Hepatocyte (in vitro differentiated cells): ENCODE data around the gene AGAP2.

Source experiments
- CTCF ChIP-seq: fragments of 200-600 bp; sonication (generic); IDR thresholded peaks from 2 replicates; pipeline ENCODE4 v1.5.1; 2016; ENCODE audit warnings: antibody characterized with exemption, mild to moderate bottlenecking; ENCODE audit not compliant: poor library complexity
- EZH2phosphoT487 ChIP-seq: fragments of 200-600 bp; sonication (generic); IDR thresholded peaks from one replicate; pipeline ENCODE4 v1.6.1; 2018; ENCODE audit warnings: antibody characterized with exemption, mild to moderate bottlenecking, low read depth, moderate library complexity; ENCODE audit not compliant: unreplicated experiment, severe bottlenecking

DNA sequence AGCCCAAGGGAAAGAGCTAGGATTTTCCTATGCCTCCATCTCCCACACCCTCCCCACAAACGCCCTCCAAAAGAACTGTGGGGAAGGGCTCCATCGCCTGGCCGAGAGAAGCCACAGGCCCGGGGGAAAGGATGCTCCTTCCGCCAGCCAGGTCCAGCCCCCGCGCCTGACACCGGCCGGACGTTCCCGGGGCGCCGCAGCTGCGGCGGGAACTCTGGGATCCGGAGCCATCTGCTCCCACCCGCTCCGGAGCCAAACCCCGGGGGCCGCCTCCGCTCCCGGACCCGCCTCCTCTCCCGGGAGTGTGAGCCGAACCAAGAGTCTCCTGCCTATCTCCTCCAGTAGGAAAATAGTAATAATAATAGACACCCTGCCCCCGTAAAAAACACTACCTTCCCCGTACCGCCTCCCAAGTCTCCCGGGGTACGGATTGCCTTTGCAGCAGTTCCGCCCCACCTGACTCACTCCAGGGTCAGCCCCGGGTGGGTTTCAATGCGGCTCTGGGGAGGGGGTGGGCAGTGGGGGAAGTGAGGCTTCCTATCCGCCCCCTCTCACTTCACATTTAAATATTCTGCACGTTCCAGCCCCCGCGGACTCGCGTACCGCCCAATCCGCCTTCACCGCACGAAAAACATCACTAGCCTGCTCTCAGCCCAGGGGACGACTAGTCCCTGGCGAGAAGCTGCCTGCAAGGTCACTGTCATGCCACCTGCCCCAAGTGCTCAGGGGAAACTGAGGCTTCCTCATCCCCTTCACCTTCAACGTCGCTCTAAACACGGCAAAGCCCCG lies 2.4 kb downstream of the AGAP2 start:
- peak; percentile 37 for TF ChIP-seq CTCF
- TF ChIP-seq EZH2phosphoT487 = peak; percentile 23
